HG03342 (cell line): ENCODE results near the gene MSH5.

Source experiments
- ATAC-seq: cut with Tn5 transposase; IDR thresholded peaks from one replicate; pipeline ENCODE4 v1.9.1; 2021; ENCODE audit warnings: mild to moderate bottlenecking, moderate library complexity; ENCODE audit not compliant: unreplicated experiment

The MSH5 gene

GRCh38 chr6:31712296-31712695 is 27.5 kb upstream of the MSH5 start:
- no peak for ATAC-seq

- no peak for ATAC-seq
Measured at GRCh38 chr6:31713465-31713864, 26.3 kb upstream of the MSH5 start.

GRCh38 chr6:31713991-31714684 is 25.7 kb upstream of the MSH5 start:
- no peak for ATAC-seq

GRCh38 chr6:31715022-31715958 is 24.5 kb upstream of the MSH5 start, which contains the start of gene LY6G6D:
LY6G6D (plus strand) TSS chr6:31715348; CDS start chr6:31715356, 8 bp downstream.
- ATAC-seq, result no peak

- ATAC-seq, result no peak
Measured at GRCh38 chr6:31717499-31718222, 22.1 kb upstream of the MSH5 start.

GRCh38 chr6:31718265-31718664 is 21.5 kb upstream of the MSH5 start:
- ATAC-seq, result no peak

GRCh38 chr6:31719001-31719400 is 20.8 kb upstream of the MSH5 start:
- no peak for ATAC-seq

- ATAC-seq, result no peak
Measured at GRCh38 chr6:31720196-31720770, 19.5 kb upstream of the MSH5 start.

- ATAC-seq, result no peak
Measured at GRCh38 chr6:31721351-31722020, 18.3 kb upstream of the MSH5 start, which contains the start of gene LY6G6C. LY6G6C (minus strand) TSS chr6:31721746; CDS start chr6:31721679, 67 bp downstream.

GRCh38 chr6:31722173-31722572 is 17.6 kb upstream of the MSH5 start:
- no peak for ATAC-seq

GRCh38 chr6:31723245-31723979 is 16.4 kb upstream of the MSH5 start, which contains the start of gene MPIG6B:
MPIG6B (plus strand) TSS chr6:31723373; CDS start chr6:31723384, 11 bp downstream.
- no peak for ATAC-seq

GRCh38 chr6:31723980-31724691 is 15.7 kb upstream of the MSH5 start:
- ATAC-seq, result no peak

GRCh38 chr6:31725502-31726350 is 14.1 kb upstream of the MSH5 start:
- no peak for ATAC-seq

- ATAC-seq, result no peak
Measured at GRCh38 chr6:31727034-31727716, 12.6 kb upstream of the MSH5 start.

- no peak for ATAC-seq
Measured at GRCh38 chr6:31727717-31728671, 11.8 kb upstream of the MSH5 start.
